ENCODE results near the gene IQCH. TPM values are rescaled to one million over a fixed set of nuclear protein-coding genes. Genes with fewer than 3 reads are reported as not detected.
"Not testable (repeated sequence)": the region's sequence is repeated elsewhere in the genome, so short reads cannot be mapped to it uniquely, and the experiment has no call there.

IQCH gene
- total RNA-seq, 1 donor from 2014 or later: 2.9 TPM

- no peak for DNase-seq (ENCODE audit: low spot score in 2 of 2)
Observed at GRCh38 chr15:67343206-67343605, 88.6 kb downstream of the IQCH start.

GRCh38 chr15:67349634-67350033, 95.0 kb downstream of the IQCH start:
- DNase-seq (ENCODE audit: low spot score in 2 of 2): no peak
- no peak for FAIRE-seq

More at GRCh38 chr15:67343206-67343605, 88.6 kb downstream of the IQCH start:
- no peak for FAIRE-seq

GRCh38 chr15:67350042-67350441, 95.5 kb downstream of the IQCH start:
- FAIRE-seq: no peak

GRCh38 chr15:67358391-67358790, 103.8 kb downstream of the IQCH start:
- FAIRE-seq (no peak), DNase-seq (ENCODE audit: low spot score in 2 of 2) (no peak)

More at GRCh38 chr15:67350042-67350441, 95.5 kb downstream of the IQCH start:
- no peak for DNase-seq (ENCODE audit: low spot score in 2 of 2)

- DNase-seq (ENCODE audit: low spot score in 2 of 2): no peak
- FAIRE-seq: no peak
Observed at GRCh38 chr15:67358812-67359211, 104.2 kb downstream of the IQCH start.

GRCh38 chr15:67359431-67360079, 105.0 kb downstream of the IQCH start:
- FAIRE-seq (no peak), DNase-seq (ENCODE audit: low spot score in 2 of 2) (no peak)

- FAIRE-seq: no peak
- DNase-seq (ENCODE audit: low spot score in 2 of 2): no peak
Observed at GRCh38 chr15:67361100-67361499, 106.5 kb downstream of the IQCH start.

GRCh38 chr15:67363712-67364111, 109.1 kb downstream of the IQCH start:
- DNase-seq (ENCODE audit: low spot score in 2 of 2); FAIRE-seq: not testable (repeated sequence)

- FAIRE-seq (no peak), DNase-seq (ENCODE audit: low spot score in 2 of 2) (no peak)
Observed at GRCh38 chr15:67365994-67366393, 111.4 kb downstream of the IQCH start.

GRCh38 chr15:67366904-67367303, 112.3 kb downstream of the IQCH start:
- DNase-seq (ENCODE audit: low spot score in 2 of 2) (no peak), FAIRE-seq (no peak)

- FAIRE-seq: no peak
Observed at GRCh38 chr15:67369359-67369998, 114.9 kb downstream of the IQCH start.

GRCh38 chr15:67370206-67370954, 115.8 kb downstream of the IQCH start:
- no peak for FAIRE-seq
- no peak for DNase-seq (ENCODE audit: low spot score in 2 of 2)

More at GRCh38 chr15:67369359-67369998, 114.9 kb downstream of the IQCH start:
- no peak for DNase-seq (ENCODE audit: low spot score in 2 of 2)

- DNase-seq (ENCODE audit: low spot score in 2 of 2) (no peak), FAIRE-seq (no peak)
Observed at GRCh38 chr15:67372543-67372942, 118.0 kb downstream of the IQCH start.

GRCh38 chr15:67372986-67373675, 118.5 kb downstream of the IQCH start:
- no peak for DNase-seq (ENCODE audit: low spot score in 2 of 2)
- no peak for FAIRE-seq

- FAIRE-seq: no peak
Observed at GRCh38 chr15:67373971-67374370, 119.4 kb downstream of the IQCH start.

GRCh38 chr15:67379530-67379929, 124.9 kb downstream of the IQCH start:
- DNase-seq (ENCODE audit: low spot score in 2 of 2) (no peak), FAIRE-seq (no peak)

More at GRCh38 chr15:67373971-67374370, 119.4 kb downstream of the IQCH start:
- no peak for DNase-seq (ENCODE audit: low spot score in 2 of 2)

GRCh38 chr15:67380921-67381320, 126.3 kb downstream of the IQCH start:
- FAIRE-seq: no peak
- DNase-seq (ENCODE audit: low spot score in 2 of 2): no peak

- DNase-seq (ENCODE audit: low spot score in 2 of 2) (no peak), FAIRE-seq (no peak)
Observed at GRCh38 chr15:67381416-67382045, 126.9 kb downstream of the IQCH start.

GRCh38 chr15:67382723-67383122, 128.1 kb downstream of the IQCH start:
- FAIRE-seq (no peak), DNase-seq (ENCODE audit: low spot score in 2 of 2) (no peak)

- FAIRE-seq: no peak
Observed at GRCh38 chr15:67383899-67384298, 129.3 kb downstream of the IQCH start.

More at GRCh38 chr15:67383899-67384298, 129.3 kb downstream of the IQCH start:
- no peak for DNase-seq (ENCODE audit: low spot score in 2 of 2)

Data from frontal cortex (tissue), 4 donors.